Activated CD4-positive, alpha-beta T cell treated with anti-CD3 and anti-CD28 coated beads, Interleukin-2, amount 10 ng/mL, durations not matched to agents 24 days and 14 days (primary cell): ENCODE data around the gene RAPGEF4. TPM values are rescaled to one million over a fixed set of nuclear protein-coding genes. Genes with fewer than 3 reads are reported as not detected.
A peak's percentile ranks its signal among the peaks of the same experiment; 100 is the strongest.
"Not testable (repeated sequence)": the region's sequence is repeated elsewhere in the genome, so short reads cannot be mapped to it uniquely, and the experiment has no call there.

Source experiments
- DNase-seq: peaks from one replicate; pipeline ENCODE4 v3.0.0; 2022
- H3K27ac Mint-ChIP-seq: one replicate; pipeline ENCODE4 v1.8.0; 2022; ENCODE audit warnings: mild to moderate bottlenecking, mixed read lengths
- H3K27me3 Mint-ChIP-seq: one replicate; pipeline ENCODE4 v1.8.0; 2022; ENCODE audit warnings: mixed read lengths
- H3K36me3 Mint-ChIP-seq: one replicate; pipeline ENCODE4 v1.8.0; 2022; ENCODE audit warnings: low read depth, mild to moderate bottlenecking, mixed read lengths
- H3K4me1 Mint-ChIP-seq: one replicate; pipeline ENCODE4 v1.8.0; 2021; ENCODE audit warnings: mixed read lengths
- H3K4me3 Mint-ChIP-seq: one replicate; pipeline ENCODE4 v1.8.0; 2022; ENCODE audit warnings: mild to moderate bottlenecking, moderate library complexity, mixed read lengths
- H3K9me3 Mint-ChIP-seq: one replicate; pipeline ENCODE4 v1.8.0; 2021; ENCODE audit warnings: mixed read lengths
- intact Hi-C: fragments of 100-400 bp; cut with micrococcal nuclease; formaldehyde crosslinking; loops from one replicate; pipeline ENCODE4 v1.15.1; 2023
- total RNA-seq: library from RNA; stranded (reverse); gene quantifications from 2 replicates; pipeline ENCODE4 v1.2.3, GENCODE V29; 2022

Gene RAPGEF4
- total RNA-seq, 1 donor from 2014 or later: 0.37 TPM

GRCh38 chr2:172770887-172771286 lies 35.2 kb downstream of the RAPGEF4 start:
- DNase-seq: no peak
- intact Hi-C loops: no loop called here
- Mint-ChIP-seq H3K27ac (no peak overlapping the region), H3K4me3 (no peak overlapping the region), H3K4me1 (no peaks in the 10 kb centered on the region), H3K36me3 (no peaks in the 10 kb centered on the region), H3K9me3 (no peaks in the 10 kb centered on the region), H3K27me3 (peaks cover 12% of the 10 kb centered on the region)

GRCh38 chr2:172772633-172773032 lies 37.0 kb downstream of the RAPGEF4 start:
- intact Hi-C loops: no loop called here
- no peak overlapping the region for H3K27ac Mint-ChIP-seq
- no peak for DNase-seq

GRCh38 chr2:172774302-172774701 lies 38.7 kb downstream of the RAPGEF4 start:
- Mint-ChIP-seq H3K9me3 (no peaks in the 10 kb centered on the region), H3K27ac (no peak overlapping the region), H3K4me3 (no peak overlapping the region), H3K36me3 (no peaks in the 10 kb centered on the region), H3K27me3 (peaks cover 18% of the 10 kb centered on the region), H3K4me1 (no peaks in the 10 kb centered on the region)
- DNase-seq: no peak
- intact Hi-C loops: no loop called here

More at GRCh38 chr2:172772633-172773032, 37.0 kb downstream of the RAPGEF4 start:
- no peaks in the 10 kb centered on the region for H3K9me3 Mint-ChIP-seq
- no peaks in the 10 kb centered on the region for H3K36me3 Mint-ChIP-seq
- no peak overlapping the region for H3K4me3 Mint-ChIP-seq
- peaks cover 19% of the 10 kb centered on the region for H3K27me3 Mint-ChIP-seq
- no peaks in the 10 kb centered on the region for H3K4me1 Mint-ChIP-seq

- Mint-ChIP-seq H3K4me3 (no peak overlapping the region), H3K27ac (no peak overlapping the region)
- DNase-seq: no peak
Measured at GRCh38 chr2:172775319-172775718, 39.7 kb downstream of the RAPGEF4 start.

GRCh38 chr2:172777431-172777830 lies 41.8 kb downstream of the RAPGEF4 start:
- Mint-ChIP-seq H3K27ac (no peak overlapping the region), H3K4me1 (no peaks in the 10 kb centered on the region), H3K4me3 (no peak overlapping the region), H3K27me3 (peaks cover 22% of the 10 kb centered on the region), H3K36me3 (no peaks in the 10 kb centered on the region), H3K9me3 (no peaks in the 10 kb centered on the region)
- intact Hi-C loops: no loop called here
- DNase-seq: no peak

More at GRCh38 chr2:172775319-172775718, 39.7 kb downstream of the RAPGEF4 start:
- Mint-ChIP-seq H3K9me3 (no peaks in the 10 kb centered on the region), H3K4me1 (no peaks in the 10 kb centered on the region), H3K36me3 (no peaks in the 10 kb centered on the region), H3K27me3 (peaks cover 20% of the 10 kb centered on the region)
- intact Hi-C loops: no loop called here

DNA sequence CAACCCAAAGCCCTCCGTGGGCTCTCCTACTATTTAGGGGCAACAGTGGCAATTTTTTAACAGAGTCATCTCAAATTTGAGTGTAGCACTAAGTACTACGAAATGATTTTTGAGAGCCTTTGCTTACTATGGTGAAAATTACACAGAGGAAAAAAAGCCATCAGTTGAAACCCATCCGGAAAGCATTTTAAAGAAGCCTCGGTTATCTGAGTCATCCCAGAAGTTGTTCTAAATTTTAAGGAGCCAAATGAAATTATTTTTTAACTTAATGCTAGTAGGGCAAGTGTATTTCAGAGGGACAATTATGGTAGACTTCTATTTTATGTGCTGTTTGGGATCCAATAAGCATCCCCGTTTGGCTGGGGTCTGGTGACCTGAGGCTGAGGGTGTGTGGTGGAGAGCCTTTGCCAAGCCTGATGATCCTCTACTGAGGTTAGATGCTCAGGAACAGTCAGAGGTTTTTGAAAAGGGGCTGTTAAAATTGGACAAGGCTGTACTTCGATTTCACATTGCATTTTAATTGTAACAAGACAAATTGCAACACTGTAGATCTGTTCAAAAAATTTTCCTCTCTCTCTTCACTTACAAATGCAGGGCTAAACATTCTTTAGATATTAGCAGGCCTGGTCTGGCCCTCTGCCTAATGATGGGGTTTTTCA lies 47.0 kb downstream of the RAPGEF4 start:
- intact Hi-C loops: no loop called here
- Mint-ChIP-seq H3K4me3 (no peak overlapping the region), H3K9me3 (no peaks in the 10 kb centered on the region), H3K27me3 (peaks cover 10% of the 10 kb centered on the region), H3K27ac (no peak overlapping the region), H3K4me1 (no peaks in the 10 kb centered on the region), H3K36me3 (no peaks in the 10 kb centered on the region)
- DNase-seq: no peak

DNA sequence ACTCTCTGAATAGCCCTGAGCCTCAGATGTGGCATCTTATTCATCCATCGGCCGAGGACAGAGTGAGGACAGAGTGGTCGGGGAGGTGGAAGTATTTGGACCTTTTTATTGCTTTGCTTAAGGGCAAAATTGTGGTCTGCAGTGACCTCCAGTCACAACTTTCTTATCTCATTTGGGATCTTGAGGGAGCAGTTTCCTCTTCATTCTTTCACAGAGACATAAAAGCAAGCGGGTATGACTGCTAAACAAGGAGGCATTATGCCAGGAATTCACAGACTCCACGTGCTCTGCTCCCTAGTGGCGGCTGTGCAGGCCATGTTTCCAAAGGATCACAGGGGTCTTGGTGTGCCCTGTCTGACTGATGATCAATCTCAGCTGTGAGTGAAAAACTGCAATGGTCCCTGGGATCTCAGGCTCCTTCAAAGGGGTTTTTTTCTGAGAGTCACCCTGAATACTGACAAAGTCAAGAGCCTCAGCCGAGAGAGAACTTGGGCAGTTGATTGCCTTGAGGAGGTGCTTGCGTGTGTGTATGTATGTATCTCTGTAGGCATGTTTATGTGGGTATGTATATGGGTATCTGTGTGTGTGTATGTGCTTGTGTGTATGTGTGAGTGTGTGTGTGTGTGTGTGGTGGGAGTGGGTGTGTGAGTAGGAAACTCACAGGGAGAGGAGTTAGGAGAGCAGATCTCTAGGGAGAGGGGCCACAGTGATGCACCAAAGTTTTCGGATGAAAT lies 47.7 kb downstream of the RAPGEF4 start:
- Mint-ChIP-seq H3K9me3 (no peaks in the 10 kb centered on the region), H3K27ac (no peak overlapping the region), H3K4me1 (no peaks in the 10 kb centered on the region), H3K27me3 (peaks cover 10% of the 10 kb centered on the region), H3K36me3 (no peaks in the 10 kb centered on the region), H3K4me3 (no peak overlapping the region)
- intact Hi-C loops: no loop called here
- no peak for DNase-seq

DNA sequence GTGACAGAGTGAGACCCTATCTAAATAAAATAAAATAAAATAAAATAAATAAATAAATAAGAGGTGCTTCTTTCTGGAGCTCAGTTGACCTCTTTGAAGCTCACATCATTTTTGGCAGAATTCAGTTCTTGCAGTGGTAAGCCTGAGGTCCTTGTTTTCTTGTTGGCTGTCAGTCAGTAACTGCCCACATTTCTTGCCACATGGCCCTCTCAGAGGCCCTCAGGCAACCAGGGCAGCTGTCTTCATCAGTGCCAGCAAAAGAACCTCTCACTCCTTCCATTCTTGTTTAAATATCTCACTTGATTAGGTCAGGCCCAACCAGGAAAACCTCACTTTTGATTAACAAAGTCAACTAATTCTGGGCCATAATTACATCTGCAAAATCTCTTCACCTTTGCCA lies 53.2 kb downstream of the RAPGEF4 start:
- DNase-seq: no peak
- Mint-ChIP-seq H3K9me3 (no peaks in the 10 kb centered on the region), H3K4me1 (no peaks in the 10 kb centered on the region), H3K27me3 (peaks cover 5% of the 10 kb centered on the region), H3K36me3 (no peaks in the 10 kb centered on the region), H3K4me3 (no peak overlapping the region), H3K27ac (no peak overlapping the region)
- intact Hi-C loops: no loop called here

DNA sequence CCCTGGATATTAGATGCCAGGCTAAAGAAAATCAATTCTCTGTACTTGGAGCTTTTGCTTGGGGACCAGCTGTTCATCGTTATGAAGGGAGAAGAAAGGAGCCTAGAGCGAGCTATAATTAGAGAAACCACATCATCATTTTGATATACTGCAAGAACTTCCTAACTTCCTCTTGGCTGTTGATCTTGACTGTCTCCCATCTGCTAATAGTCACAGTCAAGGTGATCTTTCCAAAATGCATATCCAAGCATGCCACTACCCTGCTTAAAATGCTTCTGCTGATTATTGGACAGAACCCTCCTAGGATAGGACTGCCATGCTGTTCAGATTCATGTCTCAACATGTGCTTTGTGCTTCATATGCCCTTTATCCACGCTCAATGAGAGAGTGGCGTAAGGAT lies 54.8 kb downstream of the RAPGEF4 start:
- H3K27me3 Mint-ChIP-seq: peaks cover 7% of the 10 kb centered on the region
- H3K4me1 Mint-ChIP-seq: no peaks in the 10 kb centered on the region
- intact Hi-C loops: no loop called here
- DNase-seq: no peak
- no peaks in the 10 kb centered on the region for H3K9me3 Mint-ChIP-seq
- H3K36me3 Mint-ChIP-seq: no peaks in the 10 kb centered on the region
- H3K4me3 Mint-ChIP-seq: no peak overlapping the region
- H3K27ac Mint-ChIP-seq: no peak overlapping the region

DNA sequence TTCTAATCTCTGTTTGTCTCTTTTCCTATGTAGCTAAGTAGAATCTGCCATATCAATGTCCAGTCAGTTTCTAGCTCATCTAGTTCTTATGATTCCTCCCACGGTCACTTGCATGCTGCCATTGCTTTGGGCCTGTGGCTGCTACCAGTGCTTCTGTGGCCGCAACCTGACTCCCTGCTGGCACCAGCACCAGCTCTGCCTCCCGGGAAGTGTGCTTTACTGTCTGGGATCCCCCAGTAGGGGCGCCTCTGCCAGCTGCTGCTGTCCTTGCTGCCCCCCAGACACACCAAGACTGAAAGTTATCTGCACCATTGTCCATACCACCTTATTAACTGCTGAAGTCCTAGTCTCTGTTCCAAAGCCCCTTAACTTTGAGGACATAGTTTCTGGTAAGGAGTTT lies 56.3 kb downstream of the RAPGEF4 start:
- Mint-ChIP-seq H3K27me3 (peaks cover 7% of the 10 kb centered on the region), H3K9me3 (no peaks in the 10 kb centered on the region), H3K27ac (no peak overlapping the region)

DNA sequence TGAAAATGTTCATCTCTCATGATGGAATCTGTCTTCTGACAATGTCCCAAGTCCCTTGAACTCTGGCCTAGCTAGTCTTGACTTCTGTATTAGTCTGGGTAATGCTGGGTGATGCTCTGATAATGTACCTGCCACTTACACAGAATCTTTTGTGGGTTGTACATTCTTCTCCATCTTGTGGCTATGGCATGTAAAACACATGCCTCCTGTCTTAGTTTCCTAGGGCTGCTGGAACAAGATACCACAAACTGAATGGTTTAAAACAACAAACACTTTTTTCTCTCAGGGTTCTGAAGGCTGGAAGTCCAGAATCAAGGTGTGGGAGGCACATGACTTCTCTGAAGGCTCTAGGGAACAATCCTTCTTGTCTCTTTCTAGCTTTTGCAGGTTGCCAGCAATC lies 57.1 kb downstream of the RAPGEF4 start:
- DNase-seq: no peak
- Mint-ChIP-seq H3K36me3 (no peaks in the 10 kb centered on the region), H3K9me3 (no peaks in the 10 kb centered on the region), H3K4me3 (no peak overlapping the region), H3K27ac (no peak overlapping the region), H3K4me1 (no peaks in the 10 kb centered on the region), H3K27me3 (peaks cover 8% of the 10 kb centered on the region)
- intact Hi-C loops: no loop called here

More for the DNA sequence above, 56.3 kb downstream of the RAPGEF4 start:
- H3K4me3 Mint-ChIP-seq: no peak overlapping the region
- no peaks in the 10 kb centered on the region for H3K4me1 Mint-ChIP-seq
- no peak for DNase-seq
- no peaks in the 10 kb centered on the region for H3K36me3 Mint-ChIP-seq
- intact Hi-C loops: no loop called here

DNA sequence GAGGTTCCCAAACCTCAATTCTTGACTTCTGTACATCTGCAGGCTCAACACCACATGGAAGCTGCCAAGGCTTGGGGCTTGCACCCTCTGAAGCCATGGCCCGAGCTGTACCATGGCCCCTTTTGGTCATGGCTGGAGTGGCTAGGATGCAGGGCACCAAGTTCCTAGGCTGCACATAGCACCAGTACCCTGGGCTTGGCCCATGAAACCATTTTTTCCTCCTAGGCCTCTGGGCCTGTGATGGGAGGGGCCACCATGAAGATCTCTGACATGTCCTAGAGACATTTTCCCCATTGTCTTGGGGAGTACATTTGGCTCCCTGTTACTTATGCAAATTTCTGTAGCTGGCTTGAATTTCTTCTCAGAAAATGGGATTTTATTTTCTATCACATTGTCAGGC lies 67.7 kb downstream of the RAPGEF4 start:
- H3K9me3 Mint-ChIP-seq, H3K4me3 Mint-ChIP-seq, DNase-seq, H3K27ac Mint-ChIP-seq, H3K27me3 Mint-ChIP-seq, H3K36me3 Mint-ChIP-seq, H3K4me1 Mint-ChIP-seq: not testable (repeated sequence)
- intact Hi-C loops: loop anchor here (10.0 kb wide), 1 partner anchor 411 kb away; no protein-coding TSS in a partner anchor

DNA sequence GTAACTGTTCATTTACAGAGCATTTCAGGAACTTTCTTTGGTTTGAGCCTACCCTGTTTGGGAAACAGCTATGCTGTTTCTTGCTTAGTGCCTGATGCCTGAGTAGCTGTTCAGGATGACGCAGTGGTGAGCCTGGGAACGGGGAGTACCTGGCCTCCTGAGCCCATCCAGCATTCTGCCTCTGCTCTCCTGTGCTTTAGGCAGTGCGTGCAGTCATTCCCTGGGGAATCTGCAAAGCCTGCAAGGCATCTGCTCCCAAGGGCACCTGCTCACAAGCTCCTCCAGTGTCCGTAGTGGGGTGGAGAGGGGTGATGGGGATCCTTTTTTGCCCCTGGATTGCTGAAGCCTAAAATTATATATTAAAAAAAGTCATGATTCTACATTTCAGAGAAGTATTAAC lies 68.8 kb downstream of the RAPGEF4 start:
- H3K27me3 Mint-ChIP-seq: no peaks in the 10 kb centered on the region
- no peaks in the 10 kb centered on the region for H3K4me1 Mint-ChIP-seq
- intact Hi-C loops: loop anchor here (10.0 kb wide), 1 partner anchor 410 kb away; no protein-coding TSS in a partner anchor
- no peak overlapping the region for H3K4me3 Mint-ChIP-seq
- no peaks in the 10 kb centered on the region for H3K9me3 Mint-ChIP-seq
- DNase-seq: no peak
- peaks cover 1% of the 10 kb centered on the region for H3K36me3 Mint-ChIP-seq
- no peak overlapping the region for H3K27ac Mint-ChIP-seq

- Mint-ChIP-seq H3K27me3 (peaks cover 6% of the 10 kb centered on the region), H3K4me3 (no peak overlapping the region), H3K27ac (no peak overlapping the region), H3K9me3 (no peaks in the 10 kb centered on the region), H3K36me3 (no peaks in the 10 kb centered on the region), H3K4me1 (no peaks in the 10 kb centered on the region)
- intact Hi-C loops: loop anchor here (1.0 to 10.0 kb wide), 2 partner anchors 126 to 408 kb away; no protein-coding TSS in a partner anchor
- DNase-seq: peak; percentile 65
Measured at GRCh38 chr2:172806493-172806892, 70.8 kb downstream of the RAPGEF4 start.
